Measurements from ENCODE around the gene TNK1.

The TNK1 gene

DNA sequence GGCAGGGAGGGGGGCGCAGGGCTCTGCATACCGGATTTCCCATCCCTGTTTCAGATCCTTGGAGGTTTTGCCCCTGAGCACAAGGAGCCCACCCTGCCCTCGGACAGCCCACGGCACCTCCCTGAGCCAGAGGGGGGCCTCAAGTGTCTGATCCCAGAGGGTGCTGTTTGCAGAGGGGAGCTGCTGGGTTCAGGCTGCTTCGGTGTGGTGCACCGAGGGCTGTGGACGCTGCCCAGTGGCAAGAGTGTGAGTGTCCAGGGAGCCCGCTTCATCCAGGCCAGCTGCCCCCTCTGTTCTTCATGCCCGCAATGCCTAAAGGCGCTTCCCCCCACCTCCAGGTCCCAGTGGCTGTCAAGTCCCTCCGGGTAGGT lies 2.5 kb downstream of the TNK1 start:
- TF ChIP-seq TAF1 (IDR thresholded peaks at IDR 0.05; ENCODE audit: borderline replicate concordance, insufficient read depth, low read length) (no peak), POLR2AphosphoS5 (IDR thresholded peaks at IDR 0.05; ENCODE audit: low read depth, low read length) (no peak), FOXP2 (optimal IDR thresholded peaks at IDR 0.05; ENCODE audit: borderline replicate concordance, extremely low read depth, extremely low read length, insufficient read depth) (no peak), SIN3A (IDR thresholded peaks at IDR 0.05; ENCODE audit: borderline replicate concordance, insufficient read depth, low read length) (no peak)
- TF ChIP-seq, protein P1, sequence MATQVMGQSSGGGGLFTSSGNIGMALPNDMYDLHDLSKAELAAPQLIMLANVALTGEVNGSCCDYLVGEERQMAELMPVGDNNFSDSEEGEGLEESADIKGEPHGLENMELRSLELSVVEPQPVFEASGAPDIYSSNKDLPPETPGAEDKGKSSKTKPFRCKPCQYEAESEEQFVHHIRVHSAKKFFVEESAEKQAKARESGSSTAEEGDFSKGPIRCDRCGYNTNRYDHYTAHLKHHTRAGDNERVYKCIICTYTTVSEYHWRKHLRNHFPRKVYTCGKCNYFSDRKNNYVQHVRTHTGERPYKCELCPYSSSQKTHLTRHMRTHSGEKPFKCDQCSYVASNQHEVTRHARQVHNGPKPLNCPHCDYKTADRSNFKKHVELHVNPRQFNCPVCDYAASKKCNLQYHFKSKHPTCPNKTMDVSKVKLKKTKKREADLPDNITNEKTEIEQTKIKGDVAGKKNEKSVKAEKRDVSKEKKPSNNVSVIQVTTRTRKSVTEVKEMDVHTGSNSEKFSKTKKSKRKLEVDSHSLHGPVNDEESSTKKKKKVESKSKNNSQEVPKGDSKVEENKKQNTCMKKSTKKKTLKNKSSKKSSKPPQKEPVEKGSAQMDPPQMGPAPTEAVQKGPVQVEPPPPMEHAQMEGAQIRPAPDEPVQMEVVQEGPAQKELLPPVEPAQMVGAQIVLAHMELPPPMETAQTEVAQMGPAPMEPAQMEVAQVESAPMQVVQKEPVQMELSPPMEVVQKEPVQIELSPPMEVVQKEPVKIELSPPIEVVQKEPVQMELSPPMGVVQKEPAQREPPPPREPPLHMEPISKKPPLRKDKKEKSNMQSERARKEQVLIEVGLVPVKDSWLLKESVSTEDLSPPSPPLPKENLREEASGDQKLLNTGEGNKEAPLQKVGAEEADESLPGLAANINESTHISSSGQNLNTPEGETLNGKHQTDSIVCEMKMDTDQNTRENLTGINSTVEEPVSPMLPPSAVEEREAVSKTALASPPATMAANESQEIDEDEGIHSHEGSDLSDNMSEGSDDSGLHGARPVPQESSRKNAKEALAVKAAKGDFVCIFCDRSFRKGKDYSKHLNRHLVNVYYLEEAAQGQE (IDR thresholded peaks at IDR 0.05; ENCODE audit: insufficient read depth in 1 of 2, low read depth in 2 of 2, low read length in 2 of 2), result no peak

DNA sequence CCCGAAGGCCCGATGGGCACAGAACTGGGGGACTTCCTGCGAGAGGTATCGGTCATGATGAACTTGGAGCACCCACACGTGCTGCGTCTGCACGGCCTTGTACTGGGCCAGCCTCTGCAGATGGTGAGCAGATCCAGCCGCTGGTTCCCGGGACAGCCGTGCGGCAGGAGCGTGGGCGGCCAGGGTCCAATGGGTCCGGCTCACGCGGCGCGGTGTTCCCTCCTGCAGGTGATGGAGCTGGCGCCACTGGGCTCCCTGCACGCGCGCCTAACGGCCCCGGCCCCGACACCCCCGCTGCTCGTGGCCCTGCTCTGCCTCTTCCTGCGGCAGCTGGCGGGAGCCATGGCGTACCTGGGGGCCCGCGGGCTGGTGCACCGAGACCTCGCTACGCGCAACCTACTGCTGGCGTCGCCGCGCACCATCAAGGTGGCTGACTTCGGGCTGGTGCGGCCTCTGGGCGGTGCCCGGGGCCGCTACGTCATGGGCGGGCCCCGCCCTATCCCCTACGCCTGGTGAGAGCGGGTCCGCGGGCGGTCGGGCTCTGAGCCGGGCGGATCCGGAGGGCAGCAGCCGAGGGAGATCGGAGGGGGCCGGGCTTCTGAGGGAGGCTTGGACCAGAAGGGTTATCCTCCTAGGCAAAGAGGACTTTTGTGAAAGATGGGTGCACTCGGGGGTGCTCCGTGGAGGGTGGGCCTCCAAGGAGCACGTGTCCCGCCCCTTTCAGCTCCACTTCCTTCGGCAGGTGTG lies 3.0 kb downstream of the TNK1 start:
- TF ChIP-seq POLR2AphosphoS5 (IDR thresholded peaks at IDR 0.05; ENCODE audit: low read depth, low read length), result no peak
- TF ChIP-seq, protein P1 (IDR thresholded peaks at IDR 0.05; ENCODE audit: insufficient read depth in 1 of 2, low read depth in 2 of 2, low read length in 2 of 2), result no peak
- no peak for TF ChIP-seq FOXP2 (optimal IDR thresholded peaks at IDR 0.05; ENCODE audit: borderline replicate concordance, extremely low read depth, extremely low read length, insufficient read depth)
- no peak for TF ChIP-seq SIN3A (IDR thresholded peaks at IDR 0.05; ENCODE audit: borderline replicate concordance, insufficient read depth, low read length)
- TF ChIP-seq TAF1 (IDR thresholded peaks at IDR 0.05; ENCODE audit: borderline replicate concordance, insufficient read depth, low read length), result no peak

DNA sequence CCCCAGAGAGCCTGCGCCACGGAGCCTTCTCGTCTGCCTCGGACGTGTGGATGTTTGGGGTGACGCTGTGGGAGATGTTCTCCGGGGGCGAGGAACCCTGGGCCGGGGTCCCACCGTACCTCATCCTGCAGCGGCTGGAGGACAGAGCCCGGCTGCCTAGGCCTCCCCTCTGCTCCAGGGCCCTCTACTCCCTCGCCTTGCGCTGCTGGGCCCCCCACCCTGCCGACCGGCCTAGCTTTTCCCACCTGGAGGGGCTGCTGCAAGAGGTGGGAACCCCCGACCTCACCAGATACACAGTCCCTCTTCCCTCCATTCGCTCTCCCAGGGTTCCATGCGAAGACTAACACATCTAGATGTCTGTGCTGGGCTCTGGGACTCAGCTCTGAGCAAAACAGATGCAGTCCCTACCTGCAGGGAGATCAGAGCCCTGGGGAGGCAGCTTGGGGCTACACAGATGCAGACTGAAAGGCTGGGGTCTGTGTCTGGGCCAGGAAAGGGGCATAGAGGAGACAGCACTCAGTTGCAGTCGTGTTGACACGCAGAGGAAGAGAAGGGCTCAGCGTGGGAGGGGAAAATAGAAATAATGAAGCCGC lies 3.7 kb downstream of the TNK1 start:
- TF ChIP-seq, protein P1 (IDR thresholded peaks at IDR 0.05; ENCODE audit: insufficient read depth in 1 of 2, low read depth in 2 of 2, low read length in 2 of 2), result no peak
- TF ChIP-seq POLR2AphosphoS5 (IDR thresholded peaks at IDR 0.05; ENCODE audit: low read depth, low read length) (no peak), FOXP2 (optimal IDR thresholded peaks at IDR 0.05; ENCODE audit: borderline replicate concordance, extremely low read depth, extremely low read length, insufficient read depth) (no peak), SIN3A (IDR thresholded peaks at IDR 0.05; ENCODE audit: borderline replicate concordance, insufficient read depth, low read length) (no peak), TAF1 (IDR thresholded peaks at IDR 0.05; ENCODE audit: borderline replicate concordance, insufficient read depth, low read length) (no peak)

DNA sequence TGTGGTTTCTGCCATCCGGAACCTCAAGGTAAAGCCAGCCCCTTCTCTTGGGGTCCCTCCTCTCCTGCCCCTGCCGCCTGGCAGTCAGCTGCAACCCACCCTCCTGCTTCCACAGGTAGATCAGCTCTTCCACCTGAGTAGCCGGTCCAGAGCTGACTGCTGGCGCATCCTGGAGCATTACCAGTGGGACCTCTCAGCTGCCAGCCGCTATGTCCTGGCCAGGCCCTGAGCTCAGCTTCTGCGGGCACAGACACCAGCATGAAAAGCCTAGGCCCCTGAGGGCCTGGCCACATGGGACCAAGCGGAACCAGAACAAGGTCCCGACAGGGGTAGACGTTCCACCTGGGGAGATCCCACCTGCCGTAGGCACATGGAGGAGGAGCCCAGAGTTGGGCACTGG lies 8.0 kb downstream of the TNK1 start:
- no peak for TF ChIP-seq FOXP2 (optimal IDR thresholded peaks at IDR 0.05; ENCODE audit: borderline replicate concordance, extremely low read depth, extremely low read length, insufficient read depth)
- TF ChIP-seq POLR2AphosphoS5 (IDR thresholded peaks at IDR 0.05; ENCODE audit: low read depth, low read length), result no peak
- TF ChIP-seq, protein P1 (IDR thresholded peaks at IDR 0.05; ENCODE audit: insufficient read depth in 1 of 2, low read depth in 2 of 2, low read length in 2 of 2), result no peak
- TF ChIP-seq SIN3A (IDR thresholded peaks at IDR 0.05; ENCODE audit: borderline replicate concordance, insufficient read depth, low read length), result no peak
- TF ChIP-seq TAF1 (IDR thresholded peaks at IDR 0.05; ENCODE audit: borderline replicate concordance, insufficient read depth, low read length), result no peak

Data from PFSK-1 (cell line).